Small intestine (tissue), 7 donors: Measurements from ENCODE around the gene SLC39A11. TPM values are rescaled to one million over a fixed set of nuclear protein-coding genes. Genes with fewer than 3 reads are reported as not detected.

Source experiments
- DNase-seq, 2 donors: peaks; one replicate each; pipeline versions ENCODE4 v3.0.0 to v3.0.0-alpha.2; 2013
- FAIRE-seq: peaks from 2 replicates; lab custom pipeline; 2012; peaks lifted over from hg19 to GRCh38; lab: Jason Lieb, UNC
- H3K27ac ChIP-seq, 3 donors: one replicate each; pipeline ENCODE4 v1.5.1; 2013; ENCODE audit warnings: low read length in 2 of 3, mild to moderate bottlenecking in 2 of 3, control low read depth in 1 of 3, inconsistent platforms in 1 of 3, low read depth in 1 of 3, moderate library complexity in 1 of 3
- H3K27me3 ChIP-seq, 3 donors: one replicate each; pipeline ENCODE4 v1.6.1; 2013; ENCODE audit warnings: low read length in 3 of 3, inconsistent platforms in 1 of 3; ENCODE audit not compliant: control insufficient read depth in 3 of 3, insufficient read depth in 3 of 3
- H3K36me3 ChIP-seq, 3 donors: one replicate each; pipeline ENCODE4 v1.6.1; 2013; ENCODE audit warnings: low read length in 3 of 3, inconsistent platforms in 1 of 3, low read depth in 1 of 3, mild to moderate bottlenecking in 1 of 3, moderate library complexity in 1 of 3; ENCODE audit not compliant: control insufficient read depth in 3 of 3, insufficient read depth in 2 of 3
- H3K4me1 ChIP-seq, 3 donors: one replicate each; pipeline ENCODE4 v1.6.1; 2013; ENCODE audit warnings: low read length in 2 of 3, inconsistent platforms in 1 of 3, low read depth in 1 of 3, mild to moderate bottlenecking in 1 of 3, moderate library complexity in 1 of 3; ENCODE audit not compliant: control insufficient read depth in 3 of 3, insufficient read depth in 2 of 3
- H3K4me3 ChIP-seq, 3 donors: one replicate each; pipeline ENCODE4 v1.5.1; 2013; ENCODE audit warnings: low read length in 3 of 3, control low read depth in 1 of 3, inconsistent platforms in 1 of 3, low read depth in 1 of 3, mild to moderate bottlenecking in 1 of 3, moderate library complexity in 1 of 3
- H3K9me3 ChIP-seq, 2 donors: one replicate each; pipeline ENCODE4 v1.6.1; 2013; ENCODE audit warnings: low read depth in 1 of 2, low read length in 1 of 2; ENCODE audit not compliant: control insufficient read depth in 2 of 2, insufficient read depth in 1 of 2
- WGBS, 3 donors: extraction: QIAGEN DNeasy Blood & Tissue Kit; methylation state at CpG; one replicate each; pipeline ENCODE4 v1.1.7; 2013; 5-methylcytosine and 5-hydroxymethylcytosine counted together
- polyA plus RNA-seq, 4 donors: library from polyadenylated mRNA; stranded (reverse) in 3 of 4; unstranded in 1 of 4; fragments of 200-250 nt in 3 of 4; fragments of 120-200 nt in 1 of 4; gene quantifications; one replicate each; pipeline versions ENCODE4 v1.2.1 to v1.2.3, GENCODE V29; 2013
- donor health status: healthy with polysubstance abuse.
- donor health status: control.
- donor health status: control.
- donor health status: Bipolar disorder and iron deficiency.
- donor health status: healthy.

The SLC39A11 gene
- polyA plus RNA-seq, 4 donors = 2.7 to 53.7 (median 11.3) TPM

- Histone ChIP-seq H3K27ac (peak overlapping the region in 1 of 3 donors; percentile 73), H3K36me3 (peaks cover 0 to 11% (median 0%) of the 10 kb centered on the region in 3 donors), H3K27me3 (no peaks in the 10 kb centered on the region), H3K4me3 (no peak overlapping the region), H3K9me3 (no peaks in the 10 kb centered on the region), H3K4me1 (peaks cover 0 to 24% (median 2%) of the 10 kb centered on the region in 3 donors)
- FAIRE-seq = no peak
- no peak for DNase-seq
- 95 to 96% (median 95%) methylated on average over 10 of the region's 10 CpGs for WGBS, 3 donors
Observed at GRCh38 chr17:72735048-72735447, 357.4 kb downstream of the SLC39A11 start.

GRCh38 chr17:72734613-72735012, 357.9 kb downstream of the SLC39A11 start:
- DNase-seq (peak in 1 of 2 donors; percentile 14), FAIRE-seq (no peak)
- H3K9me3 ChIP-seq = no peaks in the 10 kb centered on the region
- no peaks in the 10 kb centered on the region for H3K27me3 ChIP-seq
- peaks cover 0 to 11% (median 0%) of the 10 kb centered on the region in 3 donors for H3K36me3 ChIP-seq
- no peak overlapping the region for H3K4me3 ChIP-seq
- H3K27ac ChIP-seq = peak overlapping the region in 1 of 3 donors; percentile 73
- 85 to 86% (median 85%) methylated on average over 10 of the region's 10 CpGs for WGBS, 3 donors
- peaks cover 0 to 28% (median 2%) of the 10 kb centered on the region in 3 donors for H3K4me1 ChIP-seq

- FAIRE-seq (no peak), DNase-seq (no peak)
- no peak overlapping the region for H3K4me3 ChIP-seq
- H3K27me3 ChIP-seq = no peaks in the 10 kb centered on the region
- H3K9me3 ChIP-seq = no peaks in the 10 kb centered on the region
- H3K27ac ChIP-seq = no peak overlapping the region
- peaks cover 0 to 11% (median 0%) of the 10 kb centered on the region in 3 donors for H3K36me3 ChIP-seq
- 65 to 78% (median 69%) methylated on average over 3 of the region's 3 CpGs for WGBS, 3 donors
- H3K4me1 ChIP-seq = peaks cover 0 to 31% (median 5%) of the 10 kb centered on the region in 3 donors
Observed at GRCh38 chr17:72733619-72734282, 358.7 kb downstream of the SLC39A11 start.

DNA sequence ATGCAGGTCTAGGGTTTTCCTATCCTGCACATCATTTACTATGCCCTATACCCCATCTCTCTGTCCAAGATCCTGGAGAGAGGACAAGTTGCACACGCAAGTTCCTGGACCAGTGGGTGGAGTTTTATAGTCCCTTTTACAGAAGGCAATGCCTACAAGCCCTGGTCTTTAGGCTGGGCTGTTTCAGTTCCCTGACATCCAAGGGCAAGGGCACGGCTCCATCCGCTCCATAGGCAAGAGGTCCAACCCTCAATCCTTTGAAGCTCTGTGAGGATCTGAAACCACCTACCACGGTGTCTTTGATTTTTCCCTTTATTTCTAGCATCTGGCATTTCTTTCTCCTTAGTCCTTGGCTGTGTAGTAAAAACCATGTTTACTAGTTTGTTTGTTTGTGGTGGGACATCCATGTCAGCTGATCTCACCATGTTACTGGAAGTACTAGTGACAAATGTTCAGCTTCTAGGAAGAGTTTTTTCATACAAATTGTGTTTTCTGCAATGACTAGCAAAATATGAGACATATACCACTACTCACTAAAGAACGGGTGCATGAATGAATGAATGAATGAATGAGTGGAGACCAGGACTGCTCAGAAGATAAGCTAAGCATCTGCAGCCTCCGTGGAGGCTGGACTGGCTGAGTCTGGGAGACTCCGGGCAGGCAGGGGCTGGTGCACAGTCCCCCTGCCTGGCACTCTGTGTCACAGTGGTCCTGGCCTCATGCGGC, 359.4 kb downstream of the SLC39A11 start:
- Histone ChIP-seq H3K4me3 (no peak overlapping the region), H3K9me3 (no peaks in the 10 kb centered on the region), H3K27ac (no peak overlapping the region), H3K27me3 (no peaks in the 10 kb centered on the region), H3K36me3 (peaks cover 0 to 11% (median 0%) of the 10 kb centered on the region in 3 donors), H3K4me1 (peaks cover 0 to 31% (median 5%) of the 10 kb centered on the region in 3 donors)
- FAIRE-seq (no peak), DNase-seq (peak in 1 of 2 donors; percentile 27)
- WGBS, 3 donors = 88 to 94% (median 90%) methylated on average over 8 of the region's 8 CpGs

DNA sequence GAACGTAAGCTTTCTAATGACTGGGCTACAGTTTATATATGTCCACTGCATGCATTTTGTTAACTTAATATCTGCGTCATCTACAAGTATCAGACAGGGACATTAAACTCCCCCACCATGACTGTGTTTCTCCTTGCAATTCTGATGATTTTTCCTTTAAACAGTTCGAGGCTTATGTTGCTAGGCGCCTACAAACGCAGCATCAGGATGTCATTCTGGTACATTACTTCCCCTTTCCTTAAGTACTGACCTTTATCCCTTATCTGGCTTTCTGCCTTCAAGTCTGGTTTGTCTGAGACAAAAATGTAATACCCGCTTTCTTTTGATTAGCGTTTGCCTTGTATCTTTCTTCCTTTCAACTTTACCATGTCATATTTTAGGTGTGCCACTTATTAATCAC, 362.4 kb downstream of the SLC39A11 start:
- no peaks in the 10 kb centered on the region for H3K27me3 ChIP-seq
- peaks cover 0 to 20% (median 2%) of the 10 kb centered on the region in 3 donors for H3K4me1 ChIP-seq
- WGBS, 3 donors = 7 to 39% (median 30%) methylated on average over 7 of the region's 7 CpGs
- DNase-seq (peak; percentile 67 to 86), FAIRE-seq (no peak)
- no peaks in the 10 kb centered on the region for H3K9me3 ChIP-seq
- H3K27ac ChIP-seq = no peak overlapping the region
- peaks cover 0 to 8% (median 0%) of the 10 kb centered on the region in 3 donors for H3K36me3 ChIP-seq
- peak overlapping the region in 1 of 3 donors; percentile 8 for H3K4me3 ChIP-seq

DNA sequence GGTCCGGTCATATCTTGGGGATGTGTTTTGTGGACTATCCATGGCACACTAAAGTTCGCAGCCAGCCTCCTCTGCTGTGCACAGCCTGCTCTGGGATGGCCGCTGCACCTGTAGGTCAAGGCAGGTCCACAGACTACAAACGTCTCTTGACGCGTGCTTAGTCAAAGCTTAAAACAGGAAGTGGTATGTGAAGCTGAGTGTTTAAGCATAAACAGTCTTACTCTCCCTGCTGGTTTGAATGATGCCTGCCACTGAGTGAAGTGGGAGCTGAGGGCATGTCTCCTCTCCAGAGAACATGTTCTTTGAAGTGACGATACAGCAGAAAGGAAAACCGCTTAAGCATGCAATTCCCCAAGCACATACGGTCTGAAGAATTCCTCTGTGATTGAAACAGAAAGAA, 365.6 kb downstream of the SLC39A11 start:
- FAIRE-seq = no peak
- peak overlapping the region in 1 of 3 donors; percentile 18 for H3K27ac ChIP-seq
- 53 to 65% (median 60%) methylated on average over 9 of the region's 9 CpGs for WGBS, 3 donors

GRCh38 chr17:72725433-72726068, 366.9 kb downstream of the SLC39A11 start:
- no peak for FAIRE-seq
- WGBS, 3 donors = 17 to 24% (median 20%) methylated on average over 10 of the region's 10 CpGs
- H3K9me3 ChIP-seq = no peaks in the 10 kb centered on the region

More for the DNA sequence above, 365.6 kb downstream of the SLC39A11 start:
- Histone ChIP-seq H3K4me1 (peaks cover 0 to 6% (median 2%) of the 10 kb centered on the region in 3 donors), H3K27me3 (no peaks in the 10 kb centered on the region), H3K4me3 (no peak overlapping the region), H3K36me3 (no peaks in the 10 kb centered on the region), H3K9me3 (no peaks in the 10 kb centered on the region)
- DNase-seq = peak in 1 of 2 donors; percentile 29

DNA sequence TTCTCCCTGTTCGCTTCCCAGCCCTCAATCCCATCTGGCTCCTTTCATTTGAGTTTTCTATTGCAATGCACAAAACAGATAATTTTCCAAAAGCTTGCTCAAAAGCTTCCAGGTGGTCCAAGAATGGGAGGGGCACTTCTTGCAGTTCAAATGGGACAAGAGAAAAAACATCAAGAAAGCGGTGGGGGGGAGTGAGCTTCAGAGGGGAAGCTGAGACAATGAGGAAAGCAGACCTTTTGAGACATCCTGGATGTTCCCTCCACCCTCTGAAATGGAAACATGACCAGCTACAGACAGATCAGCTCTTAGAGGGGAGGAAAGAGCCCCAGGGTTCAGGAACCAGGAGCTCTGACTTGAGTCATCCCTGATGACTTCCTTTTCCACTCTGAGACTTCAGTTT, 368.2 kb downstream of the SLC39A11 start:
- no peak overlapping the region for H3K4me3 ChIP-seq
- DNase-seq = no peak
- no peak overlapping the region for H3K27ac ChIP-seq
- no peaks in the 10 kb centered on the region for H3K4me1 ChIP-seq
- no peaks in the 10 kb centered on the region for H3K27me3 ChIP-seq
- no peak for FAIRE-seq
- 81 to 94% (median 89%) methylated on average over 2 of the region's 2 CpGs for WGBS, 3 donors
- H3K36me3 ChIP-seq = no peaks in the 10 kb centered on the region
- H3K9me3 ChIP-seq = no peaks in the 10 kb centered on the region

More at GRCh38 chr17:72725433-72726068, 366.9 kb downstream of the SLC39A11 start:
- no peaks in the 10 kb centered on the region for H3K27me3 ChIP-seq
- no peak overlapping the region for H3K4me3 ChIP-seq
- H3K27ac ChIP-seq = no peak overlapping the region
- no peaks in the 10 kb centered on the region for H3K36me3 ChIP-seq
- peaks cover 0 to 6% (median 2%) of the 10 kb centered on the region in 3 donors for H3K4me1 ChIP-seq
- DNase-seq = peak; percentile 76 to 77
